Spleen (tissue), 11 donors: ENCODE measurements around the gene GRAMD1A. TPM values are rescaled to one million over a fixed set of nuclear protein-coding genes. Genes with fewer than 3 reads are reported as not detected.

Source experiments
- DNase-seq: peaks from one replicate; pipeline ENCODE4 v3.0.0-alpha.2; 2020
- H3K27ac ChIP-seq, 8 donors: fragments of 200-600 bp; sonication (generic) in 7 of 8; 1 replicate in 4 of 8; 2 replicates in 4 of 8; pipeline versions ENCODE4 v1.5.0 to v1.8.0; 2016 to 2021; ENCODE audit warnings: inconsistent platforms in 4 of 8, mild to moderate bottlenecking in 4 of 8, moderate library complexity in 1 of 8
- H3K27me3 ChIP-seq, 7 donors: fragments of 200-600 bp; sonication (generic) in 6 of 7; replicated peaks in 1 of 7; 1 replicate in 4 of 7; 2 replicates in 3 of 7; pipeline versions ENCODE4 v1.5.0 to v1.8.0; 2016 to 2021; ENCODE audit warnings: inconsistent platforms in 3 of 7, mild to moderate bottlenecking in 1 of 7
- H3K36me3 ChIP-seq, 6 donors: fragments of 200-600 bp; sonication (generic) in 5 of 6; 1 replicate in 4 of 6; 2 replicates in 2 of 6; pipeline versions ENCODE4 v1.5.0 to v1.8.0; 2016 to 2021; ENCODE audit warnings: inconsistent platforms in 2 of 6
- H3K4me1 ChIP-seq, 6 donors: fragments of 200-600 bp; sonication (generic) in 5 of 6; 1 replicate in 3 of 6; 2 replicates in 3 of 6; pipeline versions ENCODE4 v1.5.0 to v1.8.0; 2016 to 2021; ENCODE audit warnings: inconsistent platforms in 3 of 6
- H3K4me3 ChIP-seq, 8 donors: fragments of 200-600 bp; sonication (generic) in 7 of 8; 1 replicate in 4 of 8; 2 replicates in 4 of 8; pipeline versions ENCODE4 v1.5.0 to v1.8.0; 2016 to 2021; ENCODE audit warnings: inconsistent platforms in 4 of 8, mild to moderate bottlenecking in 4 of 8, moderate library complexity in 2 of 8
- H3K9me3 ChIP-seq, 8 donors: fragments of 200-600 bp; sonication (generic) in 7 of 8; 1 replicate in 4 of 8; 2 replicates in 4 of 8; pipeline versions ENCODE4 v1.5.0 to v1.8.0; 2016 to 2021; ENCODE audit warnings: inconsistent platforms in 4 of 8
- POLR2A ChIP-seq, 3 donors: fragments of 450-650 bp; IDR thresholded peaks; one replicate each; pipeline ENCODE4 v1.5.1; 2017; ENCODE audit warnings: antibody characterized with exemption in 3 of 3, mild to moderate bottlenecking in 1 of 3
- POLR2AphosphoS5 ChIP-seq, 3 donors: sonication (generic); formaldehyde crosslinking; IDR thresholded peaks; one replicate each; pipeline ENCODE4 v1.5.1; 2017; ENCODE audit warnings: antibody characterized with exemption in 3 of 3
- WGBS, 5 donors: extraction: QIAGEN DNeasy Blood & Tissue Kit in 3 of 5; methylation state at CpG; one replicate each; pipeline versions ENCODE4 v1.1.5 to v1.1.7; 2013 to 2018; 5-methylcytosine and 5-hydroxymethylcytosine counted together
- intact Hi-C: fragments of 100-400 bp; cut with DNase I; formaldehyde crosslinking; loops from one replicate; pipeline ENCODE4 v1.15.0; 2023; ENCODE audit warnings: low total_unique reads
- polyA plus RNA-seq, 3 donors: library from polyadenylated mRNA; stranded (reverse); fragments of 200-250 nt; gene quantifications; one replicate each; pipeline ENCODE4 v1.2.1, GENCODE V29; 2013
- total RNA-seq, 7 donors: library from RNA; depleted of rRNA in 3 of 7; stranded (reverse); fragments of >200 nt in 3 of 7; fragmentation: NEBNext Ultra II Directional in 4 of 7; extraction: Animal tissue kit (Norgen Biotek cat#: 25700) in 4 of 7; gene quantifications; one replicate each; pipeline versions ENCODE4 v1.1.0 to v1.2.1, GENCODE V29; 2016 to 2021
- TF ChIP-seq, protein P1 (sequence below), 11 experiments: fragments of 200-600 bp in 7 of 11; fragments of 450-650 bp in 4 of 11; sonication (generic) in 4 of 11; IDR thresholded peaks in 8 of 11; conservative IDR thresholded peaks in 3 of 11; 1 replicate in 7 of 11; 2 replicates in 4 of 11; pipeline versions ENCODE4 v1.4.0 to v1.8.0; 2016 to 2021; ENCODE audit warnings: antibody characterized with exemption in 11 of 11, inconsistent platforms in 4 of 11, mild to moderate bottlenecking in 1 of 11
- donor health status: healthy with polysubstance abuse.
- donor health status: DM: no; HTN: no; CAD: no; lungs with moderate emphysema.
- donor health status: DM: no; HTN: no; CAD: no.
- donor health status: Bipolar disorder and iron deficiency.
- donor health status: healthy.
- donor health status: DM: no; HTN: no; CAD: no.
- donor health status: DM: yes; HTN: yes; CAD: no.

GRAMD1A gene
- total and polyA plus RNA-seq, 10 donors, result 30.0 to 177 (median 101) TPM

DNA sequence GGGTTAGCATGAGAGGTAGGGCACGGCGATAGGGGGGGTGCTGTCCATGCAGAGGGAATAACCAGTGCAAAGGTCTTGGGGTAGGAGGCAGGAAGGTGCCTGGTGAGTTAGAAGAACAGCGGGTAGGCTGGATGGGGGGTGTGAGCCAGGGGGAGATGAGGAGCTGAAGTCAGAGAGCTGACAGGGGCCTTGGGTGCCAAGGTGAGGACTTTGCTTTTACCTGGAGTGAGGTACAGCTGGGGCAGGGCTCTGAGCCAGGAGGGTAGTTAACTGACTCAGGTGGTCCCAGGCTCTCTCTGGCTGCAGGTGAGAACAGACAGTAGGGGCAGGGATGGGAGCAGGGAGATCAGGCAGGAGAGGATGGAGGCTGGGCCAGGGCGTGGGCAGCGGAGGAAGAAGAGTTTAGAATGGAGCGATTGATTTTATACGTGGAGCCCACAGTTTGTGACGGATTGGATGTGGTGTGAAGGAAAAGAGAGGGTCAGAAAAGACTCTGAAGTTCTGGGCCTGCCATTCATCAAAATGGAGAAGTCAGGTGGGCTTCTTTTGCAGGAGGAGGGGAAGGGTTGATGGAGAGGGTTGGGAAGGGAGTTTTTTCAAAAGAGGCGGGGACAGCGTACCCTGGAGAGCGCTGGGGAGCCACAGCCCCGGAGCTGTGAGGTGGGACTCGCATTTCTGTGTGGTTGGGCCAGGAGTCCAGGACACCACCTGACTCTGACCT, 1.2 kb upstream of the GRAMD1A start:
- H3K36me3 ChIP-seq, result peaks cover 0 to 12% (median 0%) of the 10 kb centered on the region in 6 donors
- no peaks in the 10 kb centered on the region for H3K27me3 ChIP-seq
- TF ChIP-seq, protein P1, sequence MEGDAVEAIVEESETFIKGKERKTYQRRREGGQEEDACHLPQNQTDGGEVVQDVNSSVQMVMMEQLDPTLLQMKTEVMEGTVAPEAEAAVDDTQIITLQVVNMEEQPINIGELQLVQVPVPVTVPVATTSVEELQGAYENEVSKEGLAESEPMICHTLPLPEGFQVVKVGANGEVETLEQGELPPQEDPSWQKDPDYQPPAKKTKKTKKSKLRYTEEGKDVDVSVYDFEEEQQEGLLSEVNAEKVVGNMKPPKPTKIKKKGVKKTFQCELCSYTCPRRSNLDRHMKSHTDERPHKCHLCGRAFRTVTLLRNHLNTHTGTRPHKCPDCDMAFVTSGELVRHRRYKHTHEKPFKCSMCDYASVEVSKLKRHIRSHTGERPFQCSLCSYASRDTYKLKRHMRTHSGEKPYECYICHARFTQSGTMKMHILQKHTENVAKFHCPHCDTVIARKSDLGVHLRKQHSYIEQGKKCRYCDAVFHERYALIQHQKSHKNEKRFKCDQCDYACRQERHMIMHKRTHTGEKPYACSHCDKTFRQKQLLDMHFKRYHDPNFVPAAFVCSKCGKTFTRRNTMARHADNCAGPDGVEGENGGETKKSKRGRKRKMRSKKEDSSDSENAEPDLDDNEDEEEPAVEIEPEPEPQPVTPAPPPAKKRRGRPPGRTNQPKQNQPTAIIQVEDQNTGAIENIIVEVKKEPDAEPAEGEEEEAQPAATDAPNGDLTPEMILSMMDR (IDR thresholded peaks at IDR 0.05 in 8 of 11, conservative IDR thresholded peaks at IDR 0.05 in 3 of 11), result no peak
- TF ChIP-seq POLR2AphosphoS5 (IDR thresholded peaks at IDR 0.05) (no peak), POLR2A (IDR thresholded peaks at IDR 0.05) (no peak)
- DNase-seq, result peak; percentile 75
- H3K9me3 ChIP-seq, result no peaks in the 10 kb centered on the region
- intact Hi-C loops, result no loop called here
- peak overlapping the region in 6 of 8 donors; percentile 61 to 97 (median 90) for H3K4me3 ChIP-seq
- 51 to 59% (median 57%) methylated on average over 12 to 13 of the region's 13 CpGs for WGBS, 5 donors
- peaks cover 64 to 95% (median 86%) of the 10 kb centered on the region in 6 donors for H3K4me1 ChIP-seq
- peak overlapping the region; percentile 90 to 99 (median 98) for H3K27ac ChIP-seq

- peak overlapping the region; percentile 90 to 99 (median 98) for H3K27ac ChIP-seq
- H3K4me3 ChIP-seq, result peak overlapping the region; percentile 61 to 97 (median 90)
- peaks cover 70 to 95% (median 87%) of the 10 kb centered on the region in 6 donors for H3K4me1 ChIP-seq
- peaks cover 0 to 23% (median 0%) of the 10 kb centered on the region in 6 donors for H3K36me3 ChIP-seq
- H3K9me3 ChIP-seq, result no peaks in the 10 kb centered on the region
- intact Hi-C loops, result no loop called here
- H3K27me3 ChIP-seq, result no peaks in the 10 kb centered on the region
- WGBS, 5 donors, result 0 to 1% (median 0%) methylated on average over 1 to 37 of the region's 37 CpGs
- no peak for TF ChIP-seq POLR2AphosphoS5 (IDR thresholded peaks at IDR 0.05)
- TF ChIP-seq POLR2A (IDR thresholded peaks at IDR 0.05), result no peak
- DNase-seq, result no peak
Observed at GRCh38 chr19:35000338-35000646, 169 bp downstream of the GRAMD1A start.

- intact Hi-C loops, result no loop called here
- Histone ChIP-seq H3K4me1 (peaks cover 65 to 95% (median 85%) of the 10 kb centered on the region in 6 donors), H3K9me3 (no peaks in the 10 kb centered on the region), H3K27me3 (no peaks in the 10 kb centered on the region), H3K4me3 (peak overlapping the region; percentile 61 to 97 (median 90)), H3K27ac (peak overlapping the region; percentile 90 to 99 (median 98)), H3K36me3 (peaks cover 0 to 29% (median 5%) of the 10 kb centered on the region in 6 donors)
- no peak for TF ChIP-seq POLR2A (IDR thresholded peaks at IDR 0.05)
- peak; percentile 47 to 69 (median 47) for TF ChIP-seq POLR2AphosphoS5 (IDR thresholded peaks at IDR 0.05)
- TF ChIP-seq, protein P1 (IDR thresholded peaks at IDR 0.05 in 8 of 11, conservative IDR thresholded peaks at IDR 0.05 in 3 of 11), result peak in 1 of 11 experiments; percentile 7
- peak; percentile 90 for DNase-seq
- 2 to 5% (median 2%) methylated on average over 22 to 46 of the region's 46 CpGs for WGBS, 5 donors
Observed at GRCh38 chr19:35000647-35001501, 751 bp downstream of the GRAMD1A start.

- H3K4me3 ChIP-seq, result peak overlapping the region in 6 of 8 donors; percentile 86 to 97 (median 90)
- H3K27me3 ChIP-seq, result no peaks in the 10 kb centered on the region
- intact Hi-C loops, result no loop called here
- TF ChIP-seq POLR2AphosphoS5 (IDR thresholded peaks at IDR 0.05), result no peak
- TF ChIP-seq, protein P1 (IDR thresholded peaks at IDR 0.05 in 8 of 11, conservative IDR thresholded peaks at IDR 0.05 in 3 of 11), result no peak
- TF ChIP-seq POLR2A (IDR thresholded peaks at IDR 0.05), result no peak
- 81 to 87% (median 86%) methylated on average over 11 of the region's 11 CpGs for WGBS, 5 donors
- peaks cover 55 to 95% (median 74%) of the 10 kb centered on the region in 6 donors for H3K4me1 ChIP-seq
- peaks cover 0 to 41% (median 11%) of the 10 kb centered on the region in 6 donors for H3K36me3 ChIP-seq
- DNase-seq, result peak; percentile 65
- H3K9me3 ChIP-seq, result no peaks in the 10 kb centered on the region
- H3K27ac ChIP-seq, result peak overlapping the region in 7 of 8 donors; percentile 22 to 99 (median 98)
Observed at GRCh38 chr19:35002037-35002535, 2.0 kb downstream of the GRAMD1A start.
